HL-60 (cell line): ENCODE measurements around the gene TAF4B.
A peak's percentile ranks its signal among the peaks of the same experiment; 100 is the strongest.
"Not testable (repeated sequence)": the region's sequence is repeated elsewhere in the genome, so short reads cannot be mapped to it uniquely, and the experiment has no call there.

ENCODE experiments used
- DNase-seq, 2 experiments: peaks; one replicate each; pipeline ENCODE4 v3.0.0-alpha.2; 2010 to 2020; ENCODE audit warnings: low read depth in 1 of 2, low spot score in 1 of 2
- H3K27ac ChIP-seq: fragments of 250-450 bp; sonication (Bioruptor Pico); replicated peaks from 2 replicates; pipeline ENCODE4 v1.5.1; 2020; ENCODE audit warnings: mild to moderate bottlenecking, moderate library complexity
- H3K27me3 ChIP-seq: fragments of 250-450 bp; sonication (Bioruptor Pico); 2 replicates; pipeline ENCODE4 v1.5.1; 2021; ENCODE audit warnings: mild to moderate bottlenecking, moderate library complexity; ENCODE audit not compliant: insufficient read depth, poor library complexity, severe bottlenecking
- H3K4me3 ChIP-seq: replicated peaks from 2 replicates; pipeline ENCODE4 v1.5.1; 2011; ENCODE audit warnings: mild to moderate bottlenecking, control low read depth, low read length; ENCODE audit not compliant: insufficient read depth
- GABPA ChIP-seq: IDR thresholded peaks from 2 replicates; pipeline ENCODE4 v1.6.1; 2012; ENCODE audit warnings: low read depth
- POLR2AphosphoS5 ChIP-seq: IDR thresholded peaks from 2 replicates; pipeline ENCODE4 v1.6.1; 2012; ENCODE audit warnings: low read depth
- SPI1 ChIP-seq: IDR thresholded peaks from 2 replicates; pipeline ENCODE4 v1.6.1; 2012; ENCODE audit warnings: low read depth, mild to moderate bottlenecking, borderline replicate concordance
- TF ChIP-seq, protein P1 (sequence below): IDR thresholded peaks from one replicate; pipeline ENCODE4 v1.5.1; 2011; ENCODE audit warnings: low read length, control low read depth, inconsistent platforms; ENCODE audit not compliant: insufficient read depth
- TF ChIP-seq, protein P2 (sequence below): IDR thresholded peaks from 2 replicates; pipeline ENCODE4 v1.6.1; 2012; ENCODE audit warnings: low read depth; ENCODE audit not compliant: insufficient replicate concordance

Gene TAF4B

DNA sequence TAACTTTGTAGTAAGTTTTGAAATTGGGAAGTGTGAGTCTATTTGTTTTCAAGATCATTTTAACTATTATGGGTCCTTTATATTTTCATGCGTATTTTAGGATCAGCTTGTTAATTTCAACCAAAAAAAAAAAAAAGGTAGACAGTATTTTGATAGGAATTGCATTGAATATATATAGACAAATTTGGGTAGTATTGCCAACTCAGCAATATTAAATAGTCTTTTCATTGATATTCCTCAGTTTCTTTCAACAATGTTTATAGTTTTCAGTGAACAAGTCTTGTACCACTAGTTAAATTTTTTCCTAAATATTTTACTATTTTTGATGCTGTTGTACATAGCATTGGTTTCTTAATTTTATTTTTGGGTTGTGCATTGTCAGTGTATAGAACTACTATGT lies 149.9 kb downstream of the TAF4B start:
- no peak for DNase-seq
- TF ChIP-seq, protein P1, sequence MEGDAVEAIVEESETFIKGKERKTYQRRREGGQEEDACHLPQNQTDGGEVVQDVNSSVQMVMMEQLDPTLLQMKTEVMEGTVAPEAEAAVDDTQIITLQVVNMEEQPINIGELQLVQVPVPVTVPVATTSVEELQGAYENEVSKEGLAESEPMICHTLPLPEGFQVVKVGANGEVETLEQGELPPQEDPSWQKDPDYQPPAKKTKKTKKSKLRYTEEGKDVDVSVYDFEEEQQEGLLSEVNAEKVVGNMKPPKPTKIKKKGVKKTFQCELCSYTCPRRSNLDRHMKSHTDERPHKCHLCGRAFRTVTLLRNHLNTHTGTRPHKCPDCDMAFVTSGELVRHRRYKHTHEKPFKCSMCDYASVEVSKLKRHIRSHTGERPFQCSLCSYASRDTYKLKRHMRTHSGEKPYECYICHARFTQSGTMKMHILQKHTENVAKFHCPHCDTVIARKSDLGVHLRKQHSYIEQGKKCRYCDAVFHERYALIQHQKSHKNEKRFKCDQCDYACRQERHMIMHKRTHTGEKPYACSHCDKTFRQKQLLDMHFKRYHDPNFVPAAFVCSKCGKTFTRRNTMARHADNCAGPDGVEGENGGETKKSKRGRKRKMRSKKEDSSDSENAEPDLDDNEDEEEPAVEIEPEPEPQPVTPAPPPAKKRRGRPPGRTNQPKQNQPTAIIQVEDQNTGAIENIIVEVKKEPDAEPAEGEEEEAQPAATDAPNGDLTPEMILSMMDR: no peak
- TF ChIP-seq GABPA (no peak), SPI1 (no peak), POLR2AphosphoS5 (no peak)
- TF ChIP-seq, protein P2, sequence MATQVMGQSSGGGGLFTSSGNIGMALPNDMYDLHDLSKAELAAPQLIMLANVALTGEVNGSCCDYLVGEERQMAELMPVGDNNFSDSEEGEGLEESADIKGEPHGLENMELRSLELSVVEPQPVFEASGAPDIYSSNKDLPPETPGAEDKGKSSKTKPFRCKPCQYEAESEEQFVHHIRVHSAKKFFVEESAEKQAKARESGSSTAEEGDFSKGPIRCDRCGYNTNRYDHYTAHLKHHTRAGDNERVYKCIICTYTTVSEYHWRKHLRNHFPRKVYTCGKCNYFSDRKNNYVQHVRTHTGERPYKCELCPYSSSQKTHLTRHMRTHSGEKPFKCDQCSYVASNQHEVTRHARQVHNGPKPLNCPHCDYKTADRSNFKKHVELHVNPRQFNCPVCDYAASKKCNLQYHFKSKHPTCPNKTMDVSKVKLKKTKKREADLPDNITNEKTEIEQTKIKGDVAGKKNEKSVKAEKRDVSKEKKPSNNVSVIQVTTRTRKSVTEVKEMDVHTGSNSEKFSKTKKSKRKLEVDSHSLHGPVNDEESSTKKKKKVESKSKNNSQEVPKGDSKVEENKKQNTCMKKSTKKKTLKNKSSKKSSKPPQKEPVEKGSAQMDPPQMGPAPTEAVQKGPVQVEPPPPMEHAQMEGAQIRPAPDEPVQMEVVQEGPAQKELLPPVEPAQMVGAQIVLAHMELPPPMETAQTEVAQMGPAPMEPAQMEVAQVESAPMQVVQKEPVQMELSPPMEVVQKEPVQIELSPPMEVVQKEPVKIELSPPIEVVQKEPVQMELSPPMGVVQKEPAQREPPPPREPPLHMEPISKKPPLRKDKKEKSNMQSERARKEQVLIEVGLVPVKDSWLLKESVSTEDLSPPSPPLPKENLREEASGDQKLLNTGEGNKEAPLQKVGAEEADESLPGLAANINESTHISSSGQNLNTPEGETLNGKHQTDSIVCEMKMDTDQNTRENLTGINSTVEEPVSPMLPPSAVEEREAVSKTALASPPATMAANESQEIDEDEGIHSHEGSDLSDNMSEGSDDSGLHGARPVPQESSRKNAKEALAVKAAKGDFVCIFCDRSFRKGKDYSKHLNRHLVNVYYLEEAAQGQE: no peak
- Histone ChIP-seq H3K27me3 (no peaks in the 10 kb centered on the region), H3K4me3 (no peak overlapping the region), H3K27ac (no peak overlapping the region)

DNA sequence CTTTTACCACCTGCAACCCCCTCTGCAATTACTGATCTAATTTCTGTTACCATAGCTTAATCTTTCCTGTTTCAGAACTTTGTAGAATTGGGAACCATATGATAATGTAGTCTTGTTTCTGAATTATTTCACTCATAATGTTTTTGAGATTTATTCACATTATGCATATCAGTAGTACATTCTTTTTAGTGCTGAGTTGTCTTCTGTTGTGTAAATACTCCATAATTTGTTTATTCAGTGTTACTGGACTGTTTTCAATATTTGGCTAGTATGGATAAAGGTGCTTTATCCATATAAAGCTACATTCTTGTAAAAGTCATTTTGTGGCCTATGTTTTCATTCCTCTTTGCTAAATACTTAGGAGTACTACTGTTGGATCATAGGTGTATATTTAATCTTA lies 152.5 kb downstream of the TAF4B start:
- TF ChIP-seq, protein P1: no peak
- TF ChIP-seq SPI1 (no peak), GABPA (no peak), POLR2AphosphoS5 (no peak)
- TF ChIP-seq, protein P2: no peak
- Histone ChIP-seq H3K27ac (no peak overlapping the region), H3K4me3 (no peak overlapping the region), H3K27me3 (no peaks in the 10 kb centered on the region)
- no peak for DNase-seq

DNA sequence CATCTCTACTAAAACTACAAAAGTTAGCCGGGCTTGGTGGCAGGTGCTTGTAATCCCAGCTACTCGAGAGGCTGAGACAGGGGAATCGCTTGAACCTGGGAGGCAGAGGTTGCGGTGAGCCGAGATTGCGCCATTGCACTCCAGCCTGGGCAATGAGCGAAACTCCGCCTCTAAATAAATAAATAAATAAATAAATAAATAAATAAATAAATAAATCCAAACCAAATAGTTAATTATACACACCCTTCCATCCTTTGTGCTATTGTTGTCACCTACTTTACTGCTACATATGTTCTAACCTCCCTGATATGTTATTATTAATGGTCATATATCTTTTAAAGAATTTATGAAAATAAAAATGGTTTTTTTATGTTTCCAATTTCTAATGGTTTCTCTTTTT lies 155.3 kb downstream of the TAF4B start:
- H3K27ac ChIP-seq: not testable (repeated sequence)

DNA sequence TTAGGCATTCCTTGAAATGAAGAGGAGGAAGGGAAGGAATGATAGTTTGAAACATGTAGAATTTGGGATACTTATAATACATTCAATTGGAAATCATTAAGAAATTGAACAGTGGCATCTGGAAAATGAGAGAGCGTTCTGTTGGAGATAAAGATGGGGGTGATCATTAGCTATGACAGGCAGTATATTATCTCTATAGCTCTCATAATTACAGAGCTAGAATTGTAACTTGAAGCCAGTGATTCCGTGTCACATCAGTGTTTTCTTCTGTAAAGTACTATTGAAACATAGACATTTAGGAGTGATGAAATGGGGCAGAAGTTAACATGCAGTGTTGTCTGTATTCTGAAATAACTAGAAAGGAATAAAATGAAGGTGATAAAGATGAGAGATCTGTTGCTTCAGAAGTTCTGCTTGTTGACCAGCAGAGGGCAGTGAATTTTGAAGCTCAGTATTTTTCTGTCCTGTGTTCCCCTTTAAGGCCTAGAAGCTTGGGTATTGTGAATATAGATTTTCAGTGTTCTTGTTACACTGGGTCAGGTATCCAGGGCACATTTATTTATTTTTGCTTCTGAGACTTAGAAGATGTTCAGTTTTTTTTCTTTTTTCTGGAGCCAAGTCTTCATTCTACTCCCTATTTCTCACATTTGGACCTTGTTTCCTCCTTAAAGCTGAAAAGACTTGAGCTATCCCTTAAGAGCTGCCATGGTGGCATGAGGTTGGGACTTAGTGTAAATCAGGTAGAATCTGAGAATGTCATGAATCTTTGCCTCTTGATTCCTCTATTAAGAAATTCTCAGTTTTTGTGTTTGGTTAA lies 157.4 kb downstream of the TAF4B start:
- DNase-seq: peak; percentile 17 to 41
- TF ChIP-seq, protein P2: no peak
- TF ChIP-seq, protein P1: peak; percentile 86
- TF ChIP-seq SPI1: peak; percentile 29; the same call in 1 of the 2 replicates
- no peak for TF ChIP-seq GABPA
- TF ChIP-seq POLR2AphosphoS5: no peak
- no peak overlapping the region for H3K4me3 ChIP-seq
- H3K27ac ChIP-seq: no peak overlapping the region
- H3K27me3 ChIP-seq: no peaks in the 10 kb centered on the region

More for the DNA sequence above, 155.3 kb downstream of the TAF4B start:
- not testable (repeated sequence) for H3K27me3 ChIP-seq, DNase-seq, H3K4me3 ChIP-seq
